ENCODE measurements around the gene ICAM1. TPM values are rescaled to one million over a fixed set of nuclear protein-coding genes. Genes with fewer than 3 reads are reported as not detected.

ICAM1 gene
- total RNA-seq, 4 donors from 2014 or later: 14.7 to 50.1 (median 43.1) TPM

DNA sequence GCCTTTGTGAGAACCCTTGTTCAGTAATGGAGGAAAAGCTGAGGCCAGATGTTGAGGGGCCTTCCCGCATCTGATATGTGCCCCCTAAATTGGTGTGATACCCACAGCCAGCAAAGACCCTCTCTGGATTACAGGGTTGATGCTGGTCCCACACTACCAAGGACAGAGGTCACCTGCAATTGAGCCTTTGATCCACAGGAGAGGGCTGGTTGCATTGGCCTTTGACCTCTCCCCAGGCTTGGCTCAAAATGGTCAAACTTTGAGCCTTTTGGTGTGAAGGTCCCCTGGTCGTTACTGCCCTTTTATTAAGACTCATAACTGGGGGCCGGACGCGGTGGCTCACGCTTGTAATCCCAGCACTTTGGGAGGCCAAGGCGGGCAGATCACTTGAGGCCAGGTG is 27.3 kb upstream of the ICAM1 start:
- no peak overlapping the region for H3K27ac ChIP-seq
- no peak for TF ChIP-seq POLR2A (IDR thresholded peaks at IDR 0.05)
- no peak for TF ChIP-seq EP300 (IDR thresholded peaks at IDR 0.05)
- TF ChIP-seq, protein P1, sequence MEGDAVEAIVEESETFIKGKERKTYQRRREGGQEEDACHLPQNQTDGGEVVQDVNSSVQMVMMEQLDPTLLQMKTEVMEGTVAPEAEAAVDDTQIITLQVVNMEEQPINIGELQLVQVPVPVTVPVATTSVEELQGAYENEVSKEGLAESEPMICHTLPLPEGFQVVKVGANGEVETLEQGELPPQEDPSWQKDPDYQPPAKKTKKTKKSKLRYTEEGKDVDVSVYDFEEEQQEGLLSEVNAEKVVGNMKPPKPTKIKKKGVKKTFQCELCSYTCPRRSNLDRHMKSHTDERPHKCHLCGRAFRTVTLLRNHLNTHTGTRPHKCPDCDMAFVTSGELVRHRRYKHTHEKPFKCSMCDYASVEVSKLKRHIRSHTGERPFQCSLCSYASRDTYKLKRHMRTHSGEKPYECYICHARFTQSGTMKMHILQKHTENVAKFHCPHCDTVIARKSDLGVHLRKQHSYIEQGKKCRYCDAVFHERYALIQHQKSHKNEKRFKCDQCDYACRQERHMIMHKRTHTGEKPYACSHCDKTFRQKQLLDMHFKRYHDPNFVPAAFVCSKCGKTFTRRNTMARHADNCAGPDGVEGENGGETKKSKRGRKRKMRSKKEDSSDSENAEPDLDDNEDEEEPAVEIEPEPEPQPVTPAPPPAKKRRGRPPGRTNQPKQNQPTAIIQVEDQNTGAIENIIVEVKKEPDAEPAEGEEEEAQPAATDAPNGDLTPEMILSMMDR (IDR thresholded peaks at IDR 0.05): no peak
- 87 to 89% methylated on average over 7 of the region's 7 CpGs for WGBS, 2 donors

DNA sequence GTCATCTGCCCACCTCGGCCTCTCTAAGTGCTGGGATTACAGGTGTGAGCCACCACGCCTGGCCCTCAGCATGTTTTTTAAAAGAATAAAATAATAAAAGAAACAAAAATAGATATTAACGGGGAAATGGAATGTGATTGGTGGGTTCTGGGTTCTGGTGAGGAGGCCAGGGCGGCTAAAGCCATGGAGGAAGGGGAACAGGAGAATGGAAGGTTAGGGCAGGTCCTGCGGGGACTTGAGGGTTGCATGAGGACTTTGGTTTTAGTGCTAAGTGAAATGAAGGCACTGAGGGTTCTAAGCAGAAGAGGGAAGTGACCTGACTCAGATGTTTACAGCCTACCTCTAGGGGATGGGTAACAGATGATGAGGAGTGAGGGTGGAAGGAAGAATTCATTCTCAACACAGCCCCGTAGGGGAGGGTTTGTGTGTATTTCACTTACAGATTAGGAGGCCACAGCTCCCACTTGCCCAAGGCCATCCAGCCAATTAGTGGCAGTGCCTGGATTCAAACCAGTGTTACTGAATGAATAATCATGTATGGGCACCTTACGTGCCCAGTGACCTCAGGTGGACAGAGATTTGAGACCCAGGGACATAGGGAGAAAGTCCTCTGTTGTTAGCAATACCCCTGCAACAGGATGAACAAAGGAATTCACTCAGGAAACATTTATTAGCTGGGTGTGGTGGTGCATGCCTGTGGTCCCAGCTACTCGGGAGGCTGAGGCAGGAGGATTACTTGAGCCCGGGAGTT is 25.6 kb upstream of the ICAM1 start:
- H3K27ac ChIP-seq: no peak overlapping the region
- no peak overlapping the region for H3K4me3 ChIP-seq
- 76 to 86% methylated on average over 9 of the region's 9 CpGs for WGBS, 2 donors
- H3K4me1 ChIP-seq: peaks cover 0 to 7% (median 0%) of the 10 kb centered on the region in 4 donors
- H3K36me3 ChIP-seq: peaks cover 0 to 11% (median 0%) of the 10 kb centered on the region in 3 donors
- TF ChIP-seq, protein P1 (IDR thresholded peaks at IDR 0.05): no peak
- no peak for TF ChIP-seq POLR2A (IDR thresholded peaks at IDR 0.05)
- TF ChIP-seq EP300 (IDR thresholded peaks at IDR 0.05): no peak
- no peaks in the 10 kb centered on the region for H3K9me3 ChIP-seq
- no peak for DNase-seq (ENCODE audit: low spot score in 2 of 2)
- H3K27me3 ChIP-seq: no peaks in the 10 kb centered on the region

More for the DNA sequence above, 27.3 kb upstream of the ICAM1 start:
- no peaks in the 10 kb centered on the region for H3K9me3 ChIP-seq
- peaks cover 0 to 11% (median 0%) of the 10 kb centered on the region in 3 donors for H3K36me3 ChIP-seq
- DNase-seq (ENCODE audit: low spot score in 2 of 2): no peak
- H3K4me1 ChIP-seq: no peaks in the 10 kb centered on the region
- no peak overlapping the region for H3K4me3 ChIP-seq
- no peaks in the 10 kb centered on the region for H3K27me3 ChIP-seq

DNA sequence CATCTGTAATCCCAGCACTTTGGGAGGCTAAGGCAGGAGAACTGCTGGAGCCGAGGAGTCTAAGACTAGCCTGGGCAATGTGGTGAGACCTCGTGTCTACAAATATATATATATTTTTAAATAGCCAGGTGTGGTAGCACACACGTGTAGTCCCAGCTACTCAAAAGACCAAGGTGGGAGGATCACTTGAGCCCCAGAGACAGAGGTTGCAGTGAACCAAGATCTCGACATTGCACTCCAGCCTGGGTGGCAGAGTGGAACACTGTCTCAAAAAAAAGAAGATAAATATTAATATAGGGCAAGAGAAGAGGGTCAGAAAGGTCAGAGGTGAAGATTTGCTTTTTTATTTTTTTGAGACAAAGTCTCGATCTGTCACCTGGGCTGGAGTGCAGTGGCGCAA is 24.4 kb upstream of the ICAM1 start:
- no peaks in the 10 kb centered on the region for H3K9me3 ChIP-seq
- TF ChIP-seq POLR2A (IDR thresholded peaks at IDR 0.05) (no peak), EP300 (IDR thresholded peaks at IDR 0.05) (no peak)
- TF ChIP-seq, protein P1 (IDR thresholded peaks at IDR 0.05): no peak
- H3K27ac ChIP-seq: no peak overlapping the region
- DNase-seq (ENCODE audit: low spot score in 2 of 2): no peak
- no peaks in the 10 kb centered on the region for H3K27me3 ChIP-seq
- 81 to 86% methylated on average over 6 of the region's 6 CpGs for WGBS, 2 donors
- peaks cover 0 to 11% (median 0%) of the 10 kb centered on the region in 3 donors for H3K36me3 ChIP-seq
- peaks cover 0 to 16% (median 2%) of the 10 kb centered on the region in 4 donors for H3K4me1 ChIP-seq
- H3K4me3 ChIP-seq: no peak overlapping the region

DNA sequence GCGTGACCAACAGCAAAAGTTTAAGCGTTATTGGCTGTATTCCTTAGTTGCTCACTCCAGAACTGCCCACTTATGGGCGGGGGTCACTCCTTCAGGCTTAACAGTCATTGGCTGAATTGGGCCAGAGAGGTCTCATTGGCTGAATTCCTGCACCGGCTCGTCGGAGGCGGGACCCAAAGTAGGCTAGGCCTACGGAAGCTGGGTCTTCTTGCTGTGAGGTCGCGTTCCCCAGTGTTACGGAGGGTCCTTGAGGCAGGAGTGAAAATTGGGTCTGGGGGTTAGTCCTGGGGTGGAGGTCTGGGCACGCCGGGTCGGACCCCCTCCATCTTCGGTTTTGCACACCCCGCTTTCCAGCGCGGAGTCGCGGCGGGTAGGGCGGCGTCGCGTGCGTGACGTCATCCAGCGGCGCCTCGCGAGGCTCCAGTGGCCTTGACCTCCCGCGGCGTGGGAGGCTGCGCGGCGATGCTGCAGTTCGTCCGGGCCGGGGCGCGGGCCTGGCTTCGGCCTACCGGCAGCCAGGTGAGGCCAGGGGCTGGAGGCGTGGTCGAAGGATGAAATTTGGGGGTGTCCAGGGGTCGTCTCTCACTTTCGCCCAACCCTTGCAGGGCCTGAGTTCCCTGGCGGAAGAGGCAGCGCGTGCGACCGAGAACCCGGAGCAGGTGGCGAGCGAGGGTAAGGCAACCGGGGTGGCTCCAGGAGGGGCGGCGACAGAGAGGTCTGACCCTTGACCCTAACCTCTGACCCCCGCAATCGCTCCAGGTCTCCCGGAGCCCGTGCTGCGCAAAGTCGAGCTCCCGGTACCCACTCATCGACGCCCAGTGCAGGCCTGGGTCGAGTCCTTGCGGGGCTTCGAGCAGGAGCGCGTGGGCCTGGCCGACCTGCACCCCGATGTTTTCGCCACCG is 18.9 kb upstream of the ICAM1 start, which contains the start of gene MRPL4:
Gene MRPL4 (plus strand): TSS at position 423 of the 903 bp plus-strand sequence. CDS start 40 bp downstream, at position 463.
- 1% methylated on average over 45 to 50 of the region's 77 CpGs for WGBS, 2 donors
- peak within 1 kb of the TSS; percentile 73 to 95 (median 84) for H3K4me3 ChIP-seq
- H3K4me1 ChIP-seq: peaks cover 0 to 35% (median 8%) of the 10 kb centered on the region in 4 donors
- TF ChIP-seq EP300 (IDR thresholded peaks at IDR 0.05): peak; percentile 20 to 95
- TF ChIP-seq, protein P1 (IDR thresholded peaks at IDR 0.05): peak in 2 of 5 experiments; percentile 52 to 54
- TF ChIP-seq POLR2A (IDR thresholded peaks at IDR 0.05): peak in 1 of 2 donors; percentile 53
- no peaks in the 10 kb centered on the region for H3K27me3 ChIP-seq
- H3K27ac ChIP-seq: peak within 1 kb of the TSS; percentile 66 to 89 (median 86)
- peak; percentile 94 to 96 for DNase-seq (ENCODE audit: low spot score in 2 of 2)
- H3K9me3 ChIP-seq: no peaks in the 10 kb centered on the region
- peaks cover 2 to 34% (median 12%) of the 10 kb centered on the region in 3 donors for H3K36me3 ChIP-seq
